ENCODE results near the gene PRKAR1B.
"Not testable (repeated sequence)": the region's sequence is repeated elsewhere in the genome, so short reads cannot be mapped to it uniquely, and the experiment has no call there.

The PRKAR1B gene

GRCh38 chr7:665736-666453 is 61.2 kb downstream of the PRKAR1B start:
- no peak for DNase-seq

- DNase-seq = no peak
Observed at GRCh38 chr7:664997-665735, 61.9 kb downstream of the PRKAR1B start.

GRCh38 chr7:664402-664775 is 62.7 kb downstream of the PRKAR1B start:
- DNase-seq = no peak

GRCh38 chr7:662576-662975 is 64.5 kb downstream of the PRKAR1B start:
- no peak for DNase-seq

- no peak for DNase-seq
Observed at GRCh38 chr7:659996-660395, 67.1 kb downstream of the PRKAR1B start.

GRCh38 chr7:659306-659847 is 67.7 kb downstream of the PRKAR1B start:
- no peak for DNase-seq

GRCh38 chr7:657565-658119 is 69.4 kb downstream of the PRKAR1B start:
- no peak for DNase-seq

GRCh38 chr7:657010-657409 is 70.1 kb downstream of the PRKAR1B start:
- DNase-seq = not testable (repeated sequence)

GRCh38 chr7:655758-656157 is 71.3 kb downstream of the PRKAR1B start:
- no peak for DNase-seq

- DNase-seq = no peak
Observed at GRCh38 chr7:653829-654764, 73.0 kb downstream of the PRKAR1B start.

GRCh38 chr7:652881-653280 is 74.2 kb downstream of the PRKAR1B start:
- no peak for DNase-seq

GRCh38 chr7:652167-652566 is 74.9 kb downstream of the PRKAR1B start:
- not testable (repeated sequence) for DNase-seq

GRCh38 chr7:651032-651728 is 75.9 kb downstream of the PRKAR1B start:
- no peak for DNase-seq

GRCh38 chr7:650339-651031 is 76.6 kb downstream of the PRKAR1B start:
- DNase-seq = no peak

- no peak for DNase-seq
Observed at GRCh38 chr7:646951-647350, 80.1 kb downstream of the PRKAR1B start.

GRCh38 chr7:646487-646886 is 80.6 kb downstream of the PRKAR1B start:
- DNase-seq = no peak

GRCh38 chr7:645606-646005 is 81.5 kb downstream of the PRKAR1B start:
- DNase-seq = no peak

GRCh38 chr7:644381-645305 is 82.4 kb downstream of the PRKAR1B start:
- no peak for DNase-seq

GRCh38 chr7:641966-642365 is 85.1 kb downstream of the PRKAR1B start:
- DNase-seq = no peak

- DNase-seq = no peak
Observed at GRCh38 chr7:641269-641671, 85.8 kb downstream of the PRKAR1B start.

Data from stimulated activated CD8-positive, alpha-beta memory T cell treated with anti-CD3 and anti-CD28 coated beads, Interleukin-4, amount 100 ng/mL, for 48 hours (primary cell).